DOHH2 (cell line): ENCODE data around the gene FAM193A.

Experiments
- CTCF ChIP-seq: fragments of 200-600 bp; sonication (generic); IDR thresholded peaks from one replicate; pipeline ENCODE4 v1.5.1; 2014; ENCODE audit warnings: antibody characterized with exemption, mild to moderate bottlenecking, low read depth, low read length; ENCODE audit not compliant: poor library complexity, severe bottlenecking
- EZH2phosphoT487 ChIP-seq: fragments of 200-600 bp; sonication (generic); IDR thresholded peaks from 2 replicates; pipeline ENCODE4 v1.6.1; 2017; ENCODE audit warnings: borderline replicate concordance, mild to moderate bottlenecking, antibody characterized with exemption, low read length, moderate library complexity, mixed read lengths

- TF ChIP-seq CTCF: no peak
- TF ChIP-seq EZH2phosphoT487: no peak
These were observed 774 bp downstream of the FAM193A start for GRCh38 chr4:2537011-2537830.
